ENCODE data around the gene PATJ.

DNA sequence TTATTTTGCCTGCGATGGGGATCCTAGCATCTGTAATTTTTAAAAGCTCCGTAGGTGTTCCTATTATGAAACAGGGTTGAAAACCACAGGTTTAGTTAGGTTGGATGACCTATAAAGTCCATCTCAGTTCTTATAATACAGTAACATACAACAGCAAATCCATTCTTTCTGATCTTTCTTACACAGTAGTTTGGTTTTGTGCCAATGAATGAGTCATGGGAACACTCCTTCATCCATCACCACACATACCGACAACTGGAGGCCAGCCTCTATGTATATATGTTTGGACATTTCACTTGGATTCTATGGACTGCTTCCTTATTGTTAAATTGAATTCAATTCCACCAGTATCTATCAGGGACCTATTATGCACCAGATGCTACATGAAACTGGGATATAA is 334.0 kb downstream of the PATJ start:
- TF ChIP-seq POLR2A (IDR thresholded peaks at IDR 0.05), result no peak
- TF ChIP-seq, protein P1, sequence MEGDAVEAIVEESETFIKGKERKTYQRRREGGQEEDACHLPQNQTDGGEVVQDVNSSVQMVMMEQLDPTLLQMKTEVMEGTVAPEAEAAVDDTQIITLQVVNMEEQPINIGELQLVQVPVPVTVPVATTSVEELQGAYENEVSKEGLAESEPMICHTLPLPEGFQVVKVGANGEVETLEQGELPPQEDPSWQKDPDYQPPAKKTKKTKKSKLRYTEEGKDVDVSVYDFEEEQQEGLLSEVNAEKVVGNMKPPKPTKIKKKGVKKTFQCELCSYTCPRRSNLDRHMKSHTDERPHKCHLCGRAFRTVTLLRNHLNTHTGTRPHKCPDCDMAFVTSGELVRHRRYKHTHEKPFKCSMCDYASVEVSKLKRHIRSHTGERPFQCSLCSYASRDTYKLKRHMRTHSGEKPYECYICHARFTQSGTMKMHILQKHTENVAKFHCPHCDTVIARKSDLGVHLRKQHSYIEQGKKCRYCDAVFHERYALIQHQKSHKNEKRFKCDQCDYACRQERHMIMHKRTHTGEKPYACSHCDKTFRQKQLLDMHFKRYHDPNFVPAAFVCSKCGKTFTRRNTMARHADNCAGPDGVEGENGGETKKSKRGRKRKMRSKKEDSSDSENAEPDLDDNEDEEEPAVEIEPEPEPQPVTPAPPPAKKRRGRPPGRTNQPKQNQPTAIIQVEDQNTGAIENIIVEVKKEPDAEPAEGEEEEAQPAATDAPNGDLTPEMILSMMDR (IDR thresholded peaks at IDR 0.05), result no peak
- TF ChIP-seq EP300 (IDR thresholded peaks at IDR 0.05), result no peak

Measured in tibial nerve (tissue), 4 donors.